Motor neuron (in vitro differentiated cells): ENCODE data around the gene ZNF148. TPM values are rescaled to one million over a fixed set of nuclear protein-coding genes. Genes with fewer than 3 reads are reported as not detected.

Source experiments
- ATAC-seq, 8 experiments: fragments of 200-7000 bp; cut with Tn5 transposase; replicated peaks in 6 of 8; 2 replicates each; pipeline ENCODE4 v1.8.0; 2021; ENCODE audit warnings: mild to moderate bottlenecking in 8 of 8, moderate library complexity in 8 of 8
- H3K27ac ChIP-seq, 2 donors: fragments of 250-450 bp; sonication (Bioruptor Pico); 2 replicates each; pipeline ENCODE4 v1.9.0; 2021; ENCODE audit warnings: antibody characterized with exemption in 2 of 2, mild to moderate bottlenecking in 2 of 2, moderate library complexity in 1 of 2
- H3K4me1 ChIP-seq, 2 donors: fragments of 250-450 bp; sonication (Bioruptor Pico); replicated peaks in 1 of 2; 2 replicates each; pipeline ENCODE4 v1.6.1; 2021; ENCODE audit warnings: antibody characterized with exemption in 2 of 2, mild to moderate bottlenecking in 2 of 2, moderate library complexity in 1 of 2
- H3K4me3 ChIP-seq, 5 donors: fragments of 250-450 bp; sonication (Bioruptor Pico); 2 replicates each; pipeline ENCODE4 v1.9.0; 2021; ENCODE audit warnings: antibody characterized with exemption in 5 of 5, mild to moderate bottlenecking in 5 of 5, moderate library complexity in 4 of 5
- WGBS, 10 experiments: fragments of 450-650 bp; shearing (Covaris generic); methylation state at CpG; one replicate each; pipeline ENCODE4 v1.0.0; 2022; 5-methylcytosine and 5-hydroxymethylcytosine counted together
- in situ Hi-C, 9 experiments: fragments of 400-800 bp; cut with MboI; loops; one replicate each; pipeline ENCODE4 v1.15.0; 2021; ENCODE audit warnings: low sequenced_read_pairs in 9 of 9, low pct_unique_long_range_greater_than_20kb in 2 of 9; ENCODE audit not compliant: unreplicated experiment in 9 of 9
- total RNA-seq, 8 experiments: library from RNA; unstranded; fragments of 300-600 nt; gene quantifications; 2 replicates each; pipeline versions ENCODE4 v1.2.3 to v1.2.4, GENCODE V29; 2022

The ZNF148 gene
- total RNA-seq, 8 experiments from 2014 or later: 17.8 to 38.3 (median 22.4) TPM

GRCh38 chr3:125281381-125281780 is 93.7 kb downstream of the ZNF148 start:
- ATAC-seq: peak in 1 of 8 experiments; percentile 66
- 17 to 100% (median 77%) methylated on average over 1 of the region's 1 CpG; no CpG with 5 or more reads in 2 of the 10 experiments for WGBS, 10 experiments
- in situ Hi-C loops: no loop called here
- no peak overlapping the region for H3K27ac ChIP-seq
- no peak overlapping the region for H3K4me3 ChIP-seq
- no peaks in the 10 kb centered on the region for H3K4me1 ChIP-seq

GRCh38 chr3:125280668-125281361 is 94.3 kb downstream of the ZNF148 start:
- Histone ChIP-seq H3K27ac (no peak overlapping the region), H3K4me1 (no peaks in the 10 kb centered on the region), H3K4me3 (no peak overlapping the region)
- 23 to 100% (median 92%) methylated on average over 1 to 2 of the region's 2 CpGs; no CpG with 5 or more reads in 1 of the 10 experiments for WGBS, 10 experiments
- in situ Hi-C loops: no loop called here
- peak; percentile 66 to 99 (median 91) for ATAC-seq

GRCh38 chr3:125278155-125278554 is 97.0 kb downstream of the ZNF148 start:
- Histone ChIP-seq H3K4me3 (no peak overlapping the region), H3K4me1 (no peaks in the 10 kb centered on the region), H3K27ac (no peak overlapping the region)
- ATAC-seq: no peak
- 74 to 100% (median 97%) methylated on average over 1 to 2 of the region's 2 CpGs for WGBS, 10 experiments
- in situ Hi-C loops: no loop called here

- no peaks in the 10 kb centered on the region for H3K4me1 ChIP-seq
- 0 to 98% (median 74%) methylated on average over 1 to 7 of the region's 7 CpGs for WGBS, 10 experiments
- H3K27ac ChIP-seq: no peak overlapping the region
- in situ Hi-C loops: no loop called here
- H3K4me3 ChIP-seq: no peak overlapping the region
- ATAC-seq: no peak
Measured at GRCh38 chr3:125271127-125271526, 104.0 kb downstream of the ZNF148 start.

GRCh38 chr3:125267460-125267859 is 107.7 kb downstream of the ZNF148 start:
- no peak for ATAC-seq
- WGBS, 10 experiments: 50 to 100% (median 100%) methylated on average over 1 of the region's 1 CpG; no CpG with 5 or more reads in 3 of the 10 experiments

GRCh38 chr3:125266971-125267370 is 108.2 kb downstream of the ZNF148 start:
- no peak overlapping the region for H3K27ac ChIP-seq
- no peaks in the 10 kb centered on the region for H3K4me1 ChIP-seq
- ATAC-seq: no peak
- in situ Hi-C loops: no loop called here
- 9 to 100% (median 88%) methylated on average over 1 to 3 of the region's 3 CpGs; no CpG with 5 or more reads in 1 of the 10 experiments for WGBS, 10 experiments
- H3K4me3 ChIP-seq: no peak overlapping the region

More at GRCh38 chr3:125267460-125267859, 107.7 kb downstream of the ZNF148 start:
- no peak overlapping the region for H3K4me3 ChIP-seq
- no peak overlapping the region for H3K27ac ChIP-seq
- in situ Hi-C loops: no loop called here
- H3K4me1 ChIP-seq: no peaks in the 10 kb centered on the region

- 0 to 100% (median 75%) methylated on average over 1 of the region's 1 CpG; no CpG with 5 or more reads in 2 of the 10 experiments for WGBS, 10 experiments
- in situ Hi-C loops: no loop called here
- ATAC-seq: no peak
- Histone ChIP-seq H3K27ac (no peak overlapping the region), H3K4me1 (no peaks in the 10 kb centered on the region), H3K4me3 (no peak overlapping the region)
Measured at GRCh38 chr3:125262161-125262560, 113.0 kb downstream of the ZNF148 start.

- WGBS, 10 experiments: 89 to 100% (median 100%) methylated on average over 1 of the region's 1 CpG; no CpG with 5 or more reads in 4 of the 10 experiments
- Histone ChIP-seq H3K27ac (no peak overlapping the region), H3K4me1 (no peaks in the 10 kb centered on the region), H3K4me3 (no peak overlapping the region)
- no peak for ATAC-seq
- in situ Hi-C loops: no loop called here
Measured at GRCh38 chr3:125261031-125261430, 114.1 kb downstream of the ZNF148 start.

- ATAC-seq: no peak
- in situ Hi-C loops: no loop called here
- 94 to 100% (median 100%) methylated on average over 1 to 2 of the region's 2 CpGs; no CpG with 5 or more reads in 2 of the 10 experiments for WGBS, 10 experiments
Measured at GRCh38 chr3:125260158-125260557, 115.0 kb downstream of the ZNF148 start.

GRCh38 chr3:125257536-125257935 is 117.6 kb downstream of the ZNF148 start:
- ATAC-seq: no peak
- WGBS, 10 experiments: 91 to 100% (median 100%) methylated on average over 1 to 4 of the region's 4 CpGs
- H3K4me3 ChIP-seq: no peak overlapping the region
- no peaks in the 10 kb centered on the region for H3K4me1 ChIP-seq
- H3K27ac ChIP-seq: no peak overlapping the region
- in situ Hi-C loops: no loop called here

More at GRCh38 chr3:125260158-125260557, 115.0 kb downstream of the ZNF148 start:
- no peak overlapping the region for H3K27ac ChIP-seq
- H3K4me1 ChIP-seq: no peaks in the 10 kb centered on the region
- no peak overlapping the region for H3K4me3 ChIP-seq

GRCh38 chr3:125256675-125257074 is 118.5 kb downstream of the ZNF148 start:
- Histone ChIP-seq H3K27ac (no peak overlapping the region), H3K4me3 (no peak overlapping the region), H3K4me1 (no peaks in the 10 kb centered on the region)
- in situ Hi-C loops: no loop called here
- no peak for ATAC-seq

- ATAC-seq: no peak
- 76 to 100% (median 99%) methylated on average over 1 to 2 of the region's 2 CpGs for WGBS, 10 experiments
- H3K4me3 ChIP-seq: no peak overlapping the region
Measured at GRCh38 chr3:125250973-125251372, 124.2 kb downstream of the ZNF148 start.

GRCh38 chr3:125246237-125246636 is 128.9 kb downstream of the ZNF148 start:
- Histone ChIP-seq H3K4me3 (no peak overlapping the region), H3K27ac (no peak overlapping the region), H3K4me1 (no peaks in the 10 kb centered on the region)
- in situ Hi-C loops: no loop called here
- no peak for ATAC-seq
- WGBS, 10 experiments: 50 to 100% (median 100%) methylated on average over 1 of the region's 1 CpG; no CpG with 5 or more reads in 2 of the 10 experiments

More at GRCh38 chr3:125250973-125251372, 124.2 kb downstream of the ZNF148 start:
- in situ Hi-C loops: no loop called here
- Histone ChIP-seq H3K27ac (no peak overlapping the region), H3K4me1 (no peaks in the 10 kb centered on the region)

- in situ Hi-C loops: no loop called here
- no peak for ATAC-seq
- Histone ChIP-seq H3K4me1 (no peaks in the 10 kb centered on the region), H3K27ac (no peak overlapping the region), H3K4me3 (no peak overlapping the region)
Measured at GRCh38 chr3:125245521-125245920, 129.6 kb downstream of the ZNF148 start.
